Right lung (tissue), 5 donors: ENCODE results near the gene PREX1. TPM values are rescaled to one million over a fixed set of nuclear protein-coding genes. Genes with fewer than 3 reads are reported as not detected.

Source experiments
- DNase-seq, 2 donors: peaks; one replicate each; pipeline ENCODE4 v3.0.0-alpha.2; 2013
- polyA plus RNA-seq, 5 donors: library from polyadenylated mRNA; unstranded; fragments of 120-200 nt; gene quantifications; one replicate each; pipeline versions ENCODE4 v1.2.1 to v1.2.3, GENCODE V29; 2013; ENCODE audit warnings: inconsistent platforms in 1 of 5, low replicate concordance in 1 of 5; ENCODE audit not compliant: insufficient read length in 5 of 5, insufficient read depth in 1 of 5

The PREX1 gene
- polyA plus RNA-seq, 5 donors = 17.8 to 29.9 (median 19.7) TPM

DNA sequence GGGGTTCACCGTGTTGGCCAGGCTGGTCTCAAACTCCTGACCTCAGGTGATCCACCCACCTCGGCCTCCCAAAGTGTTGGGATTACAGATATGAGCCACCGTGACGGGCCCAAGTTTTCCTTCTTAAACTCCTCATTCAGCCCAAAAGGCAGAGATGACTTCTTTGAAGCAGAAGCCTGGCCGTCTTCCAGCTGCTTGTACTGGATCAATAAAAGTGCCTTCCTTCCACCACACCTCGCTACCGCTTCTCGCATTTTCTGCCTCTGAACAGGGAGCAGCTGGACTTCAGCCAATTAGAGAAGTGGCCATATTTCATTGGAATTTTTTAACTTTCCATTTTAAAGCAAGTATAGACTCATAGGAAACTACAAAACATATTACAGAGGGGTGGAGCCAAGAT, 241.1 kb downstream of the PREX1 start:
- no peak for DNase-seq

DNA sequence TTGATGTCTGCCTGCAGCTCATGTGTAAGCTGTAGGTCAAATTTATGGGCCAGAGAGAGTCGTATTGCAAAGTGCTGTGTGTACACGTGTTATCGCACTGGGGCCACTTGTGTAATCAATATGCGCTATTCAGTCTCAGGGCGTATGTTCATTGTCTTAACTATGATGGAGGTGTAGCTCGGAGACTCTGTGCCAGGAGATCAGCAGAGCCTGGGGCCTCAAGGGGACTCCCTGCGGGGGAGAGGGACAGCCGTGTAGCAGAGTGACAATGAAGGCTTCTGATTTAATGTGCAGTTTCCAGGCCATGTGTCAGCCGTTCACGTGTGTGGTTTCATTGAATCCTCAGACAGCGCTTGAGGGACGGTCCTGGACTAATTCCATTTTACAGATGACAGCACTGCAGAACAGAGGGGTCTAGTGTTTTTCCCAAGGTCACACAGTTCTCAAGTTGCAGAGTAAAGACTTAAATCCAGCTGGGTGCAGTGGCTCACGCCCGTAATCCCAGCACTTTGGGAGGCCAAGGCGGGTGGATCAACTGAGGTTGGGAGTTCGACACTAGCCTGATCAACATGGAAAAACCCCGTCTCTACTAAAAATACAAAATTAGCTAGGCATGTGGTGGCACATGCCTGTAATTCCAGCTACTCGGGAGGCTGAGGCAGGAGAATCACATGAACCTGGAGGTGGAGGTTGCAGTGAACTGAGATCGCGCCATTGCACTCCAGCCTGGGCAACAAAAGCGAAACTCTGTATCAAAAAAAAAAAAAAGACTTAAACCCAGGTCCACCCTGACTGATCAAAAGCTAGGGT, 242.5 kb downstream of the PREX1 start:
- DNase-seq = no peak

DNA sequence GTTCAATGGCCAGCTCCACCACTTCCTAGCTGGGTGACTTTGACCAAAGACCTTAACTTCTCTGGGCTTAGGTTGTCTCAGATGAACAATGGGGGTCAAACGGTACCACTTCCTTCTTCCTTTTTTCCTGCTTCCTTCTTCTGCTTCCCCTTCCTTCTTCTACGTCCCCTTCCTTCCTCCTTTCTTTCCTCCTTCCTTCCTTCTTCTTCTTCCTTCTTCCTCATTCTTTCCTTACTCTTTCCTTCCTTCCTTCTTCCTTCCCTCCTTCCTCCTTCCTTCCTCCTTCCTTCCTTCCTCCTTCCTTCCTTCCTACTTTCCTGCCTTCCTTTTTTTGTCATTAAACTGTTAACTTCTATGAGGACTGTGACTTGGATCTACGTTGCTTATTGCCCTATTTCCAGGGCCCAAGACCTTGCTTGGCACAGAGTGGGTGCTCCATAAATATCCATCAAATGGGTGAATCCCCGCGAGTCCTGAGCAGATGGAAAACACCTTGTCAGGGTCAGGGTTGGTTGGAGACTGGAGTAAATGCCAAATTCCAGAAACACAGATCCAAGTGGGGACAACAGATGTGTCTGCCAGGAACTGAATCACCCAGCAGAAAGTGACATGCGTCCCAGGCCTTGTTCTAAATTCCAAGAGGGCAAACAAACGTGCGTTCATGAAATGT, 243.3 kb downstream of the PREX1 start:
- DNase-seq = no peak

DNA sequence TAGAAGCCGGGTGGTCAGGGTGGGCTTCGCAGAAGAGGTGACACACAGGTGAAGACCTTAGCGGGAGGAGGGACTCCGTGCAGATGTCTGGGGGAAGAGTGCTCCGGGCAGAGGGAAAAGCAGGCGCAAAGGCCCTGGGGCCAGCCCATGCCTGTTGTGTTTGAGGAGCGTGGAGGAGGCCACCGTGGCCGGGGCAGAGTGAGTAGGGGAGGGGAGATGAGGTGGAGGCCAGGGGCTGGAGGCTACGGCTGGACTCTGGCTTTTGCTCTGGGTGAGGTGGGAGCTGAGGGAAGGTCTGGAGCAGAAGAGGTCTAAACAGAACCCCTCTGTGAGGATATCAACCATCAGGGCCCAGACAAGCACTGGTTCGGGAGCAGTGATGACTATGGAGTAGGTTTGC, 244.0 kb downstream of the PREX1 start:
- DNase-seq = no peak

DNA sequence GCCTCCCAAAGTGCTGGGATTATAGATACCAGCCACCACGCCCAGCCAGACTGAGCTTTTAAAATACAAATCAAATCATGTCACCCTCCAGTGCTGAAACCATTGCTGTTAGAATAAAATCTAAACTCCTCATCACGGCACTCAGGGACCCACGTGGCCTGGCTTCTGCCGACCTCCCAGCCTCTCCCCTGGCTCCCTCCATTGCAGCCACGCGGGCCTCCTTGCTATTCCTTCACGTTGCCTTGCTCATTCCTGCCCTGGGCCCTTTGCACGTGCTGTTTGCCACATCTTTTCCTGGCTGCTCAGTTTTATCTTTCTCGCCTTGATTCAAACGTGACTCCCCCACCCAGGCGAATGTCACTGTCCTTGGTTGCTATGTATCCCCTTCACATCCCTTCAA, 244.6 kb downstream of the PREX1 start:
- DNase-seq = no peak

DNA sequence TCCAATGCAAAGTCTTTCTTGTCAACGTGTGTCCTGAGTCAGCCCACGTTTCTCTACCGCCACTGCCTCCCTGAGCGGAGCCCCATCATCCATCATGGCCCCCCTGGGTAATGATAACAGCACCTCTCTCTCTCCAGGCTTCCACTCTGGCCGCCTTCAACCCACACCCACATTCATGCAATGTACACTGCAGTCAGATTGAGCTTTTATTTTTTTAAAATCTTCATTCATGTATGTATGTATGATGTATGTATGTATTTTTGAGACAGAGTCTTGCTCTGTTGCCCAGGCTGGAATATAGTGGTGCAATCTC, 245.2 kb downstream of the PREX1 start:
- DNase-seq = no peak

DNA sequence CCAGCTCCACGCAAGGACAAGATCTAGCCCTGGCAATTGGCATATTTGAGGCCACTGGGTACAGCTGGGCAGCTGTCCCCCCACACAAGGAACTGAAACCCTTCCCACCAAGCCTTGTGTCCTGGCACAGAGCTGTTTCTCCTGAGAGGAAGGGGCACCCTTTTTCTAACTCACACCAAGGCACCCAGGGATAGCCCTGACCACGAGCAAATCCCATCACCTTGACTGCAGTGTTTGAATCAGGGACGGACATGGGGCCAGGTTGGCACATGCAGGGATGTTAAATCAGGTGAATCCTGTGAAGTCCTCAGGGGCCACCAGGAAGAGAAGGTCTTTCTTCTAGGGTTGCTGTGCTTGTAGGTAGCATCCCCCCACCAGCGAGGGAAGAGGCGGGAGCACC, 246.6 kb downstream of the PREX1 start:
- no peak for DNase-seq

DNA sequence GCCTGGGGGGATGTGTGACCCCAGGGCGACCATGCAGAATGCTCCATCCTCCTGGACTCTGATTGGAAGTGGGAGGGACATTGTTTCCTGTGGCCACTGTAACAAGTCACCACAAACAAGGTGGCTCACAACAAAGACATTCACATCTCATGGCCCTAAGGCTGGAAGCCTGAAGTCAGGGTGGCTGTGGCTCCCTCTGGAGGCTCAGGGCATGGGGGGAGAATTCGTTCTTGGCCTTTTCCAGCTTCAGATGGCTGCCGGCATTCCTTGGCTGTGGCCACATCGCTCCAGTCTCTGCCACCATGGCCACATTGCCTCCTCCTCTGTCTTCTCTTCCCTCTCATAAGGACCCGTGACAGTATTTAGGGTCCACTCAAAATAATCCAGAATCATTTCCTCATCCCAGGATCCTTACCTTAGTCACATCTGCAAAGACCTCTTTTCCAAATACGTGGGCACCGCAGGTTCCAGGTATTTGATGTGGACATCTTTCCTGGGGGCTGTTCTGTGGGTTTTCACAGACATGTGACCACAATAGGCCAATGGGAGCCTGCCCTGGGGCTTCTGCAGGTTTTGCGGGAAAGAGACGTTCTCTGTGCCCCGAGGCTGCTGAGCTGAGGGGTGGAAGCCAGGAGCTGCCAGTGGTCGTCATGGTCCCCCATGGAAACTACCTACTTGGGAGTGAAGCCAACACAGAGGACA, 249.3 kb downstream of the PREX1 start:
- DNase-seq = no peak

DNA sequence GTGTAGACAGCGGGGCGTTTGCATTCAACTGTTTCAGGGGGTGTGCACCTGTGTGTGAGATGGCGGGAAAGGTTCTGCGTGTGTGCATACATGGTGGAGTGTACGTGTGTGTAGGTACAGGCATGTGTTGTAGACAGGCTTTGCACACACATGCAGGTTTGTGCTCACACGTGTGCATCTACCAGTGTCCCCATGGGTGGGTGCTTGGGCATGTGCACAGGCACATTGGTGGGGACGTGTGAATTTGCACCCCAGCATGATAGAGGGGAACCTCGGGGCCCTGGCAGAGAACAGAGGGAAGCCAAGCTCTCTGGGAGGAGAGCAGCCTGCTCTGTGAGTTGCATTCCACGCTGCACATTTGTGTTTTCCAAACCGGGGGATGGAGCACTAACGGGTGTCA, 250.2 kb downstream of the PREX1 start:
- no peak for DNase-seq

DNA sequence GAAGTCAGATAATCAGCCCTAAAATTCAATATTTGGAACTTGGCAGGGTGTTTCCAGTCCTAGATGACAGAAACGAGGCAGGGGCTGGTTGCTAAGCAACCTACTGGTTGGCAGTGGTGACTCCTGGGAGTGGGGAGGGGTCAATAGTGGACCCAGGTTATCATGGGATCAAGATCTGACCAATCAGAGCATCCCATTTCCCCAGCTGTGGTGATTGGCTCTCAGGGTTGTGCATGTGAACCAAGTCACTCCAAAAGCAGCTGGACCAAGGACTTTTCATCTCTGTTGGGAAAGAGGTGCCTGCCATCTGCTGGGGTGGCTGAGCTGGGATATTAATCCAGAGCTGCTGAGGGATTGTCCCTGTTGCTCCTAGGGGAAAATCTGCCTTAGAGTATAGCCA, 253.4 kb downstream of the PREX1 start:
- no peak for DNase-seq

Other genes with a start within 250 kb of the PREX1 start
- 10 to 100 TPM; 15.1 to 24.3 (median 21.3) TPM for gene ARFGEF2, start 93.7 kb upstream of the PREX1 start, polyA plus RNA-seq
- gene CSE1L, start 218.3 kb upstream of the PREX1 start, polyA plus RNA-seq = 100 to 1,000 TPM in 1 of 5 donors, 10 to 100 TPM in 4; 67.4 to 101 (median 84.6) TPM